ENCODE results near the gene SF3B2. TPM values are rescaled to one million over a fixed set of nuclear protein-coding genes. Genes with fewer than 3 reads are reported as not detected.

SF3B2 gene
- total and polyA plus RNA-seq, 9 of the 15 experiments (the other 6 are each of a cell fraction or from before 2014, with no cell fraction given): 58.3 to 248 (median 157) TPM

DNA sequence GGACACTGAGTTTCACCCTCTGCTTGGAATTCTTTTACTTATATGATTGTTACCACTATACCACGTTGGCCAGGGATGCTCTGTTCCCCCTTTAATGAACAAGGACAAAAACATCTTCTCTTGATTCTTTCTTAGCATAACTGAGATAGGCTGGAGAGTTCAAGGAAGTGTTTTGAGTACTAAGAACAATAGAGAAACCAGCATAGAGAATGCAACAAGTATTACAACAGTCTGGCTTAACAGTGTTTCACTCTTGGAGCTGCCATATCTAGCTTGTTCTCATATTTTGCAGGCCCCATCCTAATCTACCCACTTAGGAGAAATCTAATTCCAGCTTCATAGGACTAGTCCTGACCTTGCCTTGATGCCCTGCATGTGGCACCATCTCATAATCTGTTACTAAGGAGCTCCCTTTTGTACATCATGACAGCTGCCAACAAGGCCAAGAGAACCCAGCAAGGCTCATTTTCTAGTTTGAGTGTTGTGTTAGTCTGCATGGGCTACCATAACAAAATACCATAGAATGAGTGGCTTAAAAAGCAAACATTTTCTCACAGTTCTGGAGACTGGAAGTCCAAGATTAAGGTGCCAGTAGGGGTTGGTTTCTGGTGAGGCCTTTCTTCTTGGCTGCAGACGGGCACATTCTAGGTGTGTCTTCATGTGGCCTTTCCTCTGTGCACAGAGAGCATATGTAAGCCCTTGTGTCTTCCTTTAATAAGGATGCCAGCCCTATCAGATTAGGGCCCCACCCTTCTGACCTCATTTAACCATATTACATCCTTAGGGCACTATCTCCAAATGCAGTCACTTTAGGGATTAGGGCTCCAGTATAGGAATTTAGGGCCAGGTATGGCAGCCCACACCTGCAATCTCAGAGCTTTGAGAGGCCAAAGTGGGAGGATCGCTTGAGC, 55.7 kb downstream of the SF3B2 start (continued):
- TF ChIP-seq USF2 (CRISPR knock-in tag; IDR thresholded peaks at IDR 0.05) (no peak), ZNF695 (CRISPR knock-in tag; IDR thresholded peaks at IDR 0.05) (no peak), RHOXF2B (CRISPR knock-in tag; conservative IDR thresholded peaks at IDR 0.05) (no peak), ZNF212 (CRISPR knock-in tag; IDR thresholded peaks at IDR 0.05) (no peak)
- TF ChIP-seq, protein P1, sequence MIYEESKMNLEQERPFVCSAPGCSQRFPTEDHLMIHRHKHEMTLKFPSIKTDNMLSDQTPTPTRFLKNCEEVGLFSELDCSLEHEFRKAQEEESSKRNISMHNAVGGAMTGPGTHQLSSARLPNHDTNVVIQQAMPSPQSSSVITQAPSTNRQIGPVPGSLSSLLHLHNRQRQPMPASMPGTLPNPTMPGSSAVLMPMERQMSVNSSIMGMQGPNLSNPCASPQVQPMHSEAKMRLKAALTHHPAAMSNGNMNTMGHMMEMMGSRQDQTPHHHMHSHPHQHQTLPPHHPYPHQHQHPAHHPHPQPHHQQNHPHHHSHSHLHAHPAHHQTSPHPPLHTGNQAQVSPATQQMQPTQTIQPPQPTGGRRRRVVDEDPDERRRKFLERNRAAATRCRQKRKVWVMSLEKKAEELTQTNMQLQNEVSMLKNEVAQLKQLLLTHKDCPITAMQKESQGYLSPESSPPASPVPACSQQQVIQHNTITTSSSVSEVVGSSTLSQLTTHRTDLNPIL (CRISPR knock-in tag; IDR thresholded peaks at IDR 0.05): no peak
- TF ChIP-seq, protein P2, sequence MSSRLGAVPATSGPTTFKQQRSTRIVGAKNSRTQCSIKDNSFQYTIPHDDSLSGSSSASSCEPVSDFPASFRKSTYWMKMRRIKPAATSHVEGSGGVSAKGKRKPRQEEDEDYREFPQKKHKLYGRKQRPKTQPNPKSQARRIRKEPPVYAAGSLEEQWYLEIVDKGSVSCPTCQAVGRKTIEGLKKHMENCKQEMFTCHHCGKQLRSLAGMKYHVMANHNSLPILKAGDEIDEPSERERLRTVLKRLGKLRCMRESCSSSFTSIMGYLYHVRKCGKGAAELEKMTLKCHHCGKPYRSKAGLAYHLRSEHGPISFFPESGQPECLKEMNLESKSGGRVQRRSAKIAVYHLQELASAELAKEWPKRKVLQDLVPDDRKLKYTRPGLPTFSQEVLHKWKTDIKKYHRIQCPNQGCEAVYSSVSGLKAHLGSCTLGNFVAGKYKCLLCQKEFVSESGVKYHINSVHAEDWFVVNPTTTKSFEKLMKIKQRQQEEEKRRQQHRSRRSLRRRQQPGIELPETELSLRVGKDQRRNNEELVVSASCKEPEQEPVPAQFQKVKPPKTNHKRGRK (tag; IDR thresholded peaks at IDR 0.05): no peak

All from K562 (cell line).